ENCODE data around the gene PACS1.

The PACS1 gene

DNA sequence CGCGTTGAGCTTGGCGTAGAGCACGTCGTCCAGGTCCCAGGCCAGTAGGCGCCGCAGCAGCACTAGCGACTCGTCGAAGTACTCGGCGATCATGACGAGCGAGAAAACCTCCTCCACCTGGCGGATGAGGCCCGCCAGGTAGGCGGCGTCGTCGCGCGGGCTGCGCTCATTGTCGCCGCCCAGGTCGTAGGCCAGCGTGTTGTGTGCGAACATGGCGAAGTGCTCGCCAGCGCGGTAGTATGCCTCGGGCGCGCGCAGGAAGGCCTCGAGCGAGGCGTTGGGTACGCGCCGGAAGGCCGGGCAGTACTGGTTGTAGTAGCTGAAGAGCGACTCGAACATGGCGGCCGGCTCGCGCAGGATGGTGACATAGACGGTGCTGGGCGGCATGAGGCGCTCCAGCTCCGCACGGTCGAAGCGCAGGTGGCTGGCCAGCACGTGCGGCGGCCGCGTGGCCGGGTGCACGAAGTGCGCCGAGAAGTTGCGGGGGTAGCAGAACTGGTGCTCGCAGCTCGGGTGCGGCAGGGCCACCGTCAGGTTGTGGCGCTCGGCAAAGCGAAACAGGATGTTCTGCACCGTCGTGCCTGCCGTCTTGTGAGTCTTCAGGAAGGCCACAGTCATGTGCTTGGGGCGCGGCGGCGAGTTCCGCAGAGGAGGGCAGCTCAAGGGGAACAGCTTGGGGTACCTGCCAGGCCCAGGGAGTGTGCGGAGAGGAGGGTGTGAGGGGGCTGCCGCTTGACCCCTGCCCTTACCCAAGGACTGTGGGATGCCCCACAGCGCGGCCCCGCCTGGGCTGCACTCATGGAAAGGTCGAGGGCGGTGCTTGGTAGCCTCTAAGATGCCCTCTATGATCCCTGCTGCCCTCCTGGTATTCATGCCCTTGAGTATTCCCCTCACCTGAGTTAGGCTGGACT lies 26.8 kb upstream of the PACS1 start:
- H3K4me1 Mint-ChIP-seq (ENCODE audit: low read depth) = peaks cover 11% of the 10 kb centered on the region
- no peaks in the 10 kb centered on the region for H3K9me3 Mint-ChIP-seq

DNA sequence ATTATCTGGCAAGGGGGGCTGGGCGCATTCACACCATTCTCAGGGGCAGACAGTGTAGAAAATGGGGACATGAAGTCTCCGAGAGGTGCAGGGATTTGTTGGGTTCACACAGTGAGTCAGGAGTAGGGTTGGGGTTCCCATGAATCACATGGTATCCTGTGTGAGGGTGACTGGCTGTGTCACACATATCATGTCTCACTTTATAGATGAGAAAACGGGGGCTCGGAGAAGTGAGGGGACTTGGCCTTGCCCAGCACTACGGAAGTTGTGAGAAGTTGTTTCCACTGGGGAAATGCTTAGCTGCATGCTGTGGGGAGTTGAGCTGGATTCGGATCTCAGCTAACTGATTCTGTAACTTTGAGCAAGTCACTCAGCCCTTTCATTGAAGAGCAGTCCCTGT lies 25.3 kb upstream of the PACS1 start:
- no peak overlapping the region for H3K27ac Mint-ChIP-seq

More for the DNA sequence above, 26.8 kb upstream of the PACS1 start:
- peaks cover 2% of the 10 kb centered on the region for H3K27me3 Mint-ChIP-seq (ENCODE audit: low read depth)
- no peak overlapping the region for H3K4me3 Mint-ChIP-seq
- H3K27ac Mint-ChIP-seq = no peak overlapping the region
- H3K36me3 Mint-ChIP-seq (ENCODE audit: low read depth) = no peaks in the 10 kb centered on the region
- no peak for DNase-seq (ENCODE audit: low spot score)

DNA sequence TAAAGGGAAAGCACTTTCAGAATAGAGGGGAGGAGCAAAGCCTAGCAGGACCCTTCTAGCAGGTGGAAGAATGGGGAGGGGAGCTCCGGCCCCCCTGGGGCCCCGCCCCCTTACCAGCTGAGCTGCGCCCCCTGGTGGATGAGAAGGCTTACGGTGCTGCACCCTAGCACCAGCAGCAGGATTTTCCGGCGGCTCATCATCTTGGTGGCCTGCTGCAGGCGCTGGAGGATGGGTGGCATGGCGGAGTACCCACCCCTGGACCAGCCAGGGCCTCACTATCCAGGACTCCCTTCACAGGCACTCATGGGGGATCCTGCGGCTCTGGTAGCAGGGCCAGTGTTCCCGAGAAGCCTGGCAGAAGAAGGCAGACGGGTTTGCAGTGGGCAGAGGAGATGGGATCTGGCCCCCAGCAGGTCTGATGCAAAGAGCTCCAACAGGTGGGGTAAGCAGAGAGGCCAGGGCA lies 24.9 kb upstream of the PACS1 start:
- Mint-ChIP-seq H3K4me3 (no peak overlapping the region), H3K4me1 (ENCODE audit: low read depth) (peaks cover 12% of the 10 kb centered on the region), H3K27me3 (ENCODE audit: low read depth) (peaks cover 5% of the 10 kb centered on the region), H3K27ac (no peak overlapping the region), H3K9me3 (no peaks in the 10 kb centered on the region), H3K36me3 (ENCODE audit: low read depth) (no peaks in the 10 kb centered on the region)
- DNase-seq (ENCODE audit: low spot score) = peak; percentile 77

More for the DNA sequence above, 25.3 kb upstream of the PACS1 start:
- Mint-ChIP-seq H3K4me1 (ENCODE audit: low read depth) (peaks cover 11% of the 10 kb centered on the region), H3K36me3 (ENCODE audit: low read depth) (no peaks in the 10 kb centered on the region), H3K27me3 (ENCODE audit: low read depth) (peaks cover 5% of the 10 kb centered on the region), H3K4me3 (no peak overlapping the region), H3K9me3 (no peaks in the 10 kb centered on the region)
- DNase-seq (ENCODE audit: low spot score) = no peak

DNA sequence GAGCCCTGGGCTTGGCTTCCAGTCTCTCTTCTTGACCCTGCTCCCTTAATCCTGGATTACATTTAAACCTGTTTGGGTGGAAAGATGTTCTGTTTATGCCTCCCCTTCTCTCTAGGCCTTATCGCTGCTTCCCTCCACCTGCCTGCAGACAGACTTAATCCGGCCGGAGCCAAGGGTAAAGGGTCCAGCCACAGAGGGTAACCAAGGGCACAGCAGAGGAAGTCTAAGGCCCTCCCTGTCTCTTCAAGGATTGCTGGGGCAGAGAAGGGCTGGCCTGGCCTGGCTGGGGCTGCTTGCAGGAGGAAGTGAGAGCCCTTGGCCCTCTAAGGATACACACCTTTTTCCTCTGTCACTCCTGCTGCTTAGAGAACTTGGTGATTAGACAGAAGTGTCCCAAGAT lies 23.2 kb upstream of the PACS1 start:
- H3K4me1 Mint-ChIP-seq (ENCODE audit: low read depth) = peaks cover 23% of the 10 kb centered on the region
- no peaks in the 10 kb centered on the region for H3K36me3 Mint-ChIP-seq (ENCODE audit: low read depth)
- H3K9me3 Mint-ChIP-seq = no peaks in the 10 kb centered on the region
- peaks cover 5% of the 10 kb centered on the region for H3K27me3 Mint-ChIP-seq (ENCODE audit: low read depth)
- no peak overlapping the region for H3K4me3 Mint-ChIP-seq
- DNase-seq (ENCODE audit: low spot score) = no peak
- no peak overlapping the region for H3K27ac Mint-ChIP-seq

DNA sequence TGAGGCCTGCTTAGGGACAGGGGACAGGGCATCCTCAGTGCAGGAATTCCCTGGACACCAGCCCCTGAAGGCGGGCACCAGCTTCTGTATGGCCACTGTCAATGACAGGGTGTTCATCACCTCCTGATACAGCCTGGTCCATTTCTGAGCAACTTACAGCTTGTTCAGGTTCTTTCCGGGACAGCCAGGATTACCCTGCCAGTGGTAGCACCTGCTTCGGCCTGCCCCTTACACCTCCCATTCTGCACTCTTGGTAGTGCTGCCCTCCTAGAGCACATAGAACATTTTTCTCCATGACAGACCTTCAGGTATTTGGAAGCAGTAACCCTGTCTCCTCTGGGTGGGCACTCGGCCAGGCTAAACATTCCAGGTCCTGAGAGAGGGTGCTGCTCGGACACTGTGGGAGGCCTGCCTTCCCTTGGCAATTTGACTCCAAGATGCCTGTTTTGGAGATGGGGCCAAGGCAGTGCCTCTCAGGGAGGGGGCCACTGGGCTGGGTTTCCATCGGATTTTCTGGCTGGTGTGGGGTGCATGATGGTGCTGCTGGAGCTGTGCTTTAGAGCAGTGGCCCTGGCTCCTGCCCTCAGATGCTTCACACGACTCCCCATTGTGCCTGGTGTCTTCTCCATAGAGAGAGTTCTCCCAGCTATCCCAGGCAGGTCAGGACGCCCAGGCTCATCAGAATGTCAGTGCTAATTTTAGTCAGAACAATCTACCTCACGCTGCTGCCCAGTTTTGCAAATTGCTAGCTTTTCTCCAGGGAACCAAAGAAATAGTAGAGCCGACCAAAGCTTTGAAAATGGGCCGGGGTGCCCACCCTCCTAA lies 22.3 kb upstream of the PACS1 start:
- no peaks in the 10 kb centered on the region for H3K9me3 Mint-ChIP-seq
- no peak overlapping the region for H3K27ac Mint-ChIP-seq
- H3K27me3 Mint-ChIP-seq (ENCODE audit: low read depth) = peaks cover 5% of the 10 kb centered on the region
- DNase-seq (ENCODE audit: low spot score) = no peak
- H3K4me1 Mint-ChIP-seq (ENCODE audit: low read depth) = peaks cover 25% of the 10 kb centered on the region
- peaks cover 6% of the 10 kb centered on the region for H3K36me3 Mint-ChIP-seq (ENCODE audit: low read depth)
- no peak overlapping the region for H3K4me3 Mint-ChIP-seq

DNA sequence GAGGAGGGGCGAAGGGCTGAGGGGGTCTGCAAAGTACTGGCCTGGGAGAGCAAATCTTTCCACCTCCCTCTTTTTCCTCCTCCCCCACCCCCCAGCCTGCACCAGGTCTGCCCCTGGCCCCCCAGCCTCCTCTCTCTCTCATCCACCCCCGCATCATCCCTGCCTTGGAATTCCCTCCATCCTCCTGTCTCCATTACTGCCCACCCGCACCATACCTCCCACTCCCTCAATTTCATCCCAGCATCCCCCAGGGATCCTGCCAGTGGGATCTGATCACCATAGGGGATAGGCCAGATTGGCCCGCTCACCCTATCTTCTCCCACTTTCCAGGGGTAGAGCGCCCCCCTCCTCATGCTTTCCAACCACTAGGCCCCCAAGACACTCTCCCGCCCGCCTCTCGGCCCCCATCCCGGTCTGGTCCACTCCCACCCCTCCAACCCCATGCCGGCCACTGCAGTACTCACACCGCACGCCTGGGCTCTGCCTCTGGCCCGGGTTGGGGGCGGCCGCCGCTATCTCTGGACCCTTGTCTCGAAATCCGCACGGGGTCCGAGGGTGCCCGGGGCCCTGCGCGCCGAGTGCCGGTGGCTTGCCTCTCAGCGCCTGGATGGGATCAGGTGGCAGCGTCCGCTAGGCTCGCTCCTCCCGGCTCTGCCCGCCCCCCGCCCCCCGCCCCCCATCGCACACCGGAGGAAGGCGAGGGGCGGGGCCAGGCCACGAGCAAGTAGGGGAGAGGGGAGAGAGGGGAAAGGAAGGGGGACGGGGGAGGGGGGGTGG lies 21.3 kb upstream of the PACS1 start, which contains the start of gene GAL3ST3:
TSS of gene GAL3ST3 (minus strand) at position 615 of the 777 bp plus-strand sequence. CDS start 3,746 bp downstream, outside the sequence.
- peaks cover 5% of the 10 kb centered on the region for H3K27me3 Mint-ChIP-seq (ENCODE audit: low read depth)
- no peak for DNase-seq (ENCODE audit: low spot score)
- H3K36me3 Mint-ChIP-seq (ENCODE audit: low read depth) = peaks cover 15% of the 10 kb centered on the region
- no peaks in the 10 kb centered on the region for H3K9me3 Mint-ChIP-seq
- peaks cover 30% of the 10 kb centered on the region for H3K4me1 Mint-ChIP-seq (ENCODE audit: low read depth)
- no peak within 1 kb of the TSS for H3K27ac Mint-ChIP-seq
- peak within 1 kb of the TSS; percentile 21 for H3K4me3 Mint-ChIP-seq

DNA sequence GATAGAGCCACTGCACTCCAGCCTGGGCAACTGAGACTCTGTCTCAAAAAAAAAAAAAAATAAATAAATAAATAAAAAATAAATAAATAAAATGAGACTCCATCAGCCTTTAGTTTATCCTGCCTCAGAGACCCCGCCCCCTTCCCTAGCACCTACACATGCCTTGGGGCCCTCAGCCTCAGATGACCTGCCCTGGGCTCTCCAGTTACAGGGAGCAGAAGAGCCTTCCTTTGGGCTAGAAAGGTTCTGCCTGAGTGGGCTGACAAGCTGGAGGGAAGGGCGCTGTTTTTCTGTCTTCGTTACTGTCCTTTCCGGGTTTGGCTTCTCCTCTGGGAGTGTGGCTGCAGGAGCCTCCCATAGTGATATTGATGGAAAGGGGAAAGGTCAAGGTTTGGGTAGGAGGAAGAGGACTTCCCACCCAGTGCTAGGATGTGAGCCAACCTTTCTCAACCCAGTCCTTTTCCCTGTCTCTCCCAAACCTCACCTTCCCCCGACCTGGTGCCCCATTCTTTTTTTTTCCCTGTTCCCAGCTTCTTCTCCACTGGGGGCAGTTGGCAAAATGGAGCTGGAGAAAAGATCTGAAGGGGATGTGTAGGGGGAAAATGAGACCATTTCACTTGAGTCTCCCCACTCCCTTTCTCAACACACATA lies 19.4 kb upstream of the PACS1 start:
- H3K9me3 Mint-ChIP-seq = no peaks in the 10 kb centered on the region
- H3K4me3 Mint-ChIP-seq = peak overlapping the region; percentile 100
- H3K4me1 Mint-ChIP-seq (ENCODE audit: low read depth) = peaks cover 24% of the 10 kb centered on the region
- H3K36me3 Mint-ChIP-seq (ENCODE audit: low read depth) = peaks cover 30% of the 10 kb centered on the region
- H3K27me3 Mint-ChIP-seq (ENCODE audit: low read depth) = peaks cover 5% of the 10 kb centered on the region
- peak overlapping the region; percentile 60 for H3K27ac Mint-ChIP-seq
- no peak for DNase-seq (ENCODE audit: low spot score)

DNA sequence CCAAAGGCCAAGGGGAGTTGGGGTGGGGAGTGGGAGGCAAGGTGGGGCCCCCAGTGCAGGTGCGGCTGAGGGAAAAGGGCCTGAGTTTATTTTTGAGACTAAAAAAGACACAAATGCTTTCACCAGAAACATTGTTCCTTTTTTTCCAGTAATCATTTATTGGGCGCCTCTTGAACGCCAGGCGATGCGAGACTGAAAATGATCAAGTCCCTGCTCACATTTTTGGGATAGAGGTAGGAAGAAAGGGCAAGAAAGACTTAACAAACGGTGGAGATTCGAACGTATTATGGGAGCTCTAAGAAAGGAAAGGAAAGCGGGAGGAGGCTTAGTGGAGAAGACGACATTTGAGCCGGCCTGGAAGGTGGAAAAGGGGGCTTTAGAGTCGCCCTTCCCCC lies 18.7 kb upstream of the PACS1 start:
- H3K4me3 Mint-ChIP-seq = peak overlapping the region; percentile 100

DNA sequence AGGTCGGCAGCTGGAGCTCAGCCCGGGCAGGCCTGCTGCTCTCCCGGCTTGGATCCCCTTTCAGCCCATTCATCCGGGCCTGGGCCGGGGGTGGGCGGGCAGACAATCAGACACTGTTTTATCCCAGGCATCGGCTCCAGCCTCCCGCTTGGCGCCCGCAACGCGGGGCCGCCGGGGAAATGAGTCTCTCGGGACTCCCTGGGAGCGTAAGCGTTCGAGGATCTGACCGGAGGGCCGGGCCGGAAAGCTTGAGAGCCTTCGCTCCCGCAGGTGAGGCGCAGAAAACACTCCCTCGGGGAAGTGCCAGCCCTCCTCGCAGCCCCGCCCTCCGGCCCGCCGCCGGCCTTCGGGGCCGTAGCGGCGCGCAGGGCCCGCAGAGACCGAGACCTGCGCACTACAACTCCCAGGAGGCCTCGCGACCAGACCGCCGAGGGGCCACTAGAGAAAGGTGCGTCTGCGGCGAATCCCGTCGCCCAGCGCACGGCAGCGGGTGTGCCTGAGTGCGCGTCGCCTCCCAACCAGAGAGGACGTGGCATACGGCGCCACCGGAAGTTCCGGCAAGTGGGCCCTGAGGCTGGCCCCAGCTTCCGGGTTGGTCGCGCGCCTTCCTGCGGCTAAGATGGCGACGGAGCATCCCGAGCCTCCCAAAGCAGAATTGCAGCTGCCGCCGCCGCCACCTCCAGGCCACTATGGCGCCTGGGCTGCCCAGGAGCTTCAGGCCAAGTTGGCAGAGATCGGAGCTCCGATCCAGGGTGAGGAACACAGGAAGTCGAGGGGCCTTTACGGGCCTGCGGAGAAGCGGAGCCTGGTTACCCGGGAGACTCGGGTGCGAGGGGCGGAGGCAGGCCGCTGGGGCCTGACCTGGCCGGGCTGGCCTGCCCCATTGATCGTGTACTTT lies 18.1 kb upstream of the PACS1 start, which contains the start of gene SF3B2:
TSS of gene SF3B2 (plus strand) at position 599 of the 898 bp plus-strand sequence. CDS start at position 620, 21 bp downstream.
- peak; percentile 99 for DNase-seq (ENCODE audit: low spot score)
- H3K27me3 Mint-ChIP-seq (ENCODE audit: low read depth) = peaks cover 5% of the 10 kb centered on the region
- H3K9me3 Mint-ChIP-seq = no peaks in the 10 kb centered on the region
- H3K4me1 Mint-ChIP-seq (ENCODE audit: low read depth) = peaks cover 23% of the 10 kb centered on the region
- H3K4me3 Mint-ChIP-seq = peak within 1 kb of the TSS; percentile 100
- peak within 1 kb of the TSS; percentile 99 for H3K27ac Mint-ChIP-seq
- peaks cover 40% of the 10 kb centered on the region for H3K36me3 Mint-ChIP-seq (ENCODE audit: low read depth)

More for the DNA sequence above, 18.7 kb upstream of the PACS1 start:
- peaks cover 23% of the 10 kb centered on the region for H3K4me1 Mint-ChIP-seq (ENCODE audit: low read depth)
- H3K36me3 Mint-ChIP-seq (ENCODE audit: low read depth) = peaks cover 34% of the 10 kb centered on the region
- H3K27ac Mint-ChIP-seq = peak overlapping the region; percentile 88
- H3K9me3 Mint-ChIP-seq = no peaks in the 10 kb centered on the region
- no peak for DNase-seq (ENCODE audit: low spot score)
- H3K27me3 Mint-ChIP-seq (ENCODE audit: low read depth) = peaks cover 5% of the 10 kb centered on the region

DNA sequence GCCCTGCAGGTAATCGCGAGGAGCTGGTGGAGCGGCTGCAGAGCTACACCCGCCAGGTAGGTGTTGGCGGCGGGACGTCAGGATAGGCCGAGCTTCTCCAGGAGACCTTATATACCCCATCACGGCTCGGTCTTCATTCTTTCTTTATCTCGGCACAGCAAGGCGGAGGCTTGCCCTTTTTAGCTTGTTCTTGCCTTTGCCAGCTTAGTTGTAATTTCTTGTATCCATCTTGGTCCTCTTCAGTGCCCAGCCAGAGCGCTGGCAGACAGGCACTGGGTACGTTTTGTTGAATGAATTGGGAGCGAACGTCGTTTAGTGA lies 17.4 kb upstream of the PACS1 start:
- Mint-ChIP-seq H3K4me3 (peak overlapping the region; percentile 100), H3K27me3 (ENCODE audit: low read depth) (peaks cover 5% of the 10 kb centered on the region), H3K4me1 (ENCODE audit: low read depth) (peaks cover 23% of the 10 kb centered on the region), H3K36me3 (ENCODE audit: low read depth) (peaks cover 45% of the 10 kb centered on the region), H3K27ac (peak overlapping the region; percentile 99), H3K9me3 (no peaks in the 10 kb centered on the region)
- DNase-seq (ENCODE audit: low spot score) = no peak

DNA sequence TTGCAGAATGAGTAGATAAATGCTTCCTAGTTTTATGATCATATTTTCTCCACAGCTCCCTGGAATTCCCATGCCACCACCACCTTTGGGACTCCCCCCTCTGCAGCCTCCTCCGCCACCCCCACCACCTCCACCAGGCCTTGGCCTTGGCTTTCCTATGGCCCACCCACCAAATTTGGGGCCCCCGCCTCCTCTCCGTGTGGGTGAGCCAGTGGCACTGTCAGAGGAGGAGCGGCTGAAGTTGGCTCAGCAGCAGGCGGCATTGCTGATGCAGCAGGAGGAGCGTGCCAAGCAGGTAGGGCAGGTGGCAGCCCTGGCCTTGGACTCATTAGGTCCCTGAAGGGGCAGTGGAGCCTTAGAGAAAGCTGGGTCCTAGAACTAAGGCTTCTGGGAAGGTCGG lies 15.1 kb upstream of the PACS1 start:
- H3K27ac Mint-ChIP-seq = no peak overlapping the region
- H3K4me3 Mint-ChIP-seq = no peak overlapping the region
- H3K27me3 Mint-ChIP-seq (ENCODE audit: low read depth) = no peaks in the 10 kb centered on the region
- peaks cover 23% of the 10 kb centered on the region for H3K4me1 Mint-ChIP-seq (ENCODE audit: low read depth)
- peaks cover 63% of the 10 kb centered on the region for H3K36me3 Mint-ChIP-seq (ENCODE audit: low read depth)
- DNase-seq (ENCODE audit: low spot score) = no peak
- H3K9me3 Mint-ChIP-seq = no peaks in the 10 kb centered on the region

DNA sequence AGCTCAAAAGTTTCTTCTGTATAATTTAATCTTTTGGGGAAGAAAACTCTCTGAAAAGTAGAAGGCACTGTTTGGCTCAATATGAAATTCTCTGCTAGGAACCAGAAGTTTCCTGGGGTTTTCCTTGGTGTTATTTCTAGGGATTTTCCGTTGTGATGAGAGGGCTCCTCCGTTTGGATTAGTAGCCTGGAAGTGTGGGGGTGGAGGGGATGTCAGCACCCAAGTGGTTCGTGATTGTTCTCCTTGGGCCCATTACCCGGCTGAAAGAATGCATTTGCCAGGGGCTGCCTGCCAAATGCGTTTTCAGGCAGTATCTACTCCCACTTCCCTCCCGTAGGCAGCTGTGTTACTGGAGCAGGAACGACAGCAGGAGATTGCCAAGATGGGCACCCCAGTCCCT lies 13.6 kb upstream of the PACS1 start:
- H3K36me3 Mint-ChIP-seq (ENCODE audit: low read depth) = peaks cover 75% of the 10 kb centered on the region

More for the DNA sequence above, 13.6 kb upstream of the PACS1 start:
- H3K9me3 Mint-ChIP-seq = no peaks in the 10 kb centered on the region
- DNase-seq (ENCODE audit: low spot score) = no peak
- no peaks in the 10 kb centered on the region for H3K27me3 Mint-ChIP-seq (ENCODE audit: low read depth)
- H3K4me3 Mint-ChIP-seq = no peak overlapping the region
- H3K4me1 Mint-ChIP-seq (ENCODE audit: low read depth) = peaks cover 12% of the 10 kb centered on the region
- H3K27ac Mint-ChIP-seq = no peak overlapping the region
